HG03108 (cell line): ENCODE data around the gene TBC1D5.

Source experiments
- ATAC-seq: cut with Tn5 transposase; IDR thresholded peaks from one replicate; pipeline ENCODE4 v1.9.1; 2021; ENCODE audit warnings: moderate library complexity; ENCODE audit not compliant: unreplicated experiment

TBC1D5 gene

GRCh38 chr3:17195192-17195611 lies 547.2 kb downstream of the TBC1D5 start:
- ATAC-seq, result peak; percentile 87

- no peak for ATAC-seq
These were observed 548.3 kb downstream of the TBC1D5 start for GRCh38 chr3:17194116-17194515.

- no peak for ATAC-seq
These were observed 549.4 kb downstream of the TBC1D5 start for GRCh38 chr3:17192995-17193394.

DNA sequence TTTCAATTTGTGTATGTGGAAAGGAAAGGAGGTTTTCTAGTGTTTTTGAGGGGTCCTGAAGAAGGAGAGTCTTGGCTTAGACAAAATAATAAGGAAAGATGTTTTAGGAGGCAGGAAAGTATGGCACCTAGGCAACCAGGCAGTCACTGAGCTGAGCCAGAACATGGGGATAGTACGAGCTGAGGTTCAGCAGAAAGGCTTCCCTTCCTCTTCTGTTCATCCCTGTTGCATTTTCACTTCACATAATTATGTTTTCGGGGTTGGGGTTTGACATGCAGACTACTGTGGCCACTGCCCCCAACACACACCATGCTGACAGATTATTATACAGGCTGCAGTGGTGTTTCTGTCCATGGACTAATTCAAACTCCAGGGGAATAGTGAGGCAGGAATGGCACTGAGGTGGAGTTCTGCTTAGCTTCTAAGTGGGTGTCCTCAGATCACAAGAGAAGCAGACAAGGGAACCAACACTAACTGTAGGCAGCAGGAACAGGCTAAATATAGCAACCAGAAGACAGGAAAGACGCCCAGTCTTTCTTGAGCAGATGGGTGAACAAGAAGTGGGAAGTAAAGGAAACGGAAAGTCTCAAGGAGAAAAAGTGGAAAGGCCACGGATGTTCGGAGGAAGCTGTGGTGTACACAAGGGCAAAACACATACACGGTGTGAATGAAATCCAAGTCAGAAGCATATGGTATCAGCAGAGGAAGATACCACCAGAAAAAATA lies 551.9 kb downstream of the TBC1D5 start:
- no peak for ATAC-seq

- no peak for ATAC-seq
These were observed 554.1 kb downstream of the TBC1D5 start for GRCh38 chr3:17188378-17188777.

GRCh38 chr3:17187589-17188184 lies 554.7 kb downstream of the TBC1D5 start:
- no peak for ATAC-seq

DNA sequence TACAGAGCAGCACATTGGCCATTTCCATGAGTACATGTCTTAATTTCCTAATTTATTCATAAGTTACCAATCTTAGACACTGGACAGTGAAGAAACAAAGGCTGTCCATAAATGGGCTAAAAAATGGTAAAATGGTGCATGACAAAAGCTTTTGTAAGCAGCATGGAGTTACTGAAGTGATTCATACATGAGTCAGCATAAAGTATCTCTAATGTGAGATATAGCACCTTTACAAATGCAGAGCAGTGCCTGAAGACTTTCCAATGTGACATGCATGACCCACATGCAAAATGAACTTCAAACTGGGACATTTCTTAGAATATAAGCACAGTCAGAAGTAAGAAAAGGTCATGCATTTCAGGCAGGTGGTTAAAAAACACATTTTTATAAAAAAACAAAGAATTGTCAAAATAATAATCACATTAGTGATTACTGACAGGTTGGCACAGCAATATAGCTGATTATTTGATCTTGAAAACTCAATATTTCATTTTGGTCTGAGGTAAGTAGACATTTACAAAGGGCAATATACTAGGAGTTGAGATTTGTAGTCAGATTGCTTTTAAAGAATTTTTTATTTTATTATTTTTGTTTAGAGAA lies 558.4 kb downstream of the TBC1D5 start:
- no peak for ATAC-seq

- peak; percentile 64 for ATAC-seq
These were observed 560.3 kb downstream of the TBC1D5 start for GRCh38 chr3:17182166-17182565.

DNA sequence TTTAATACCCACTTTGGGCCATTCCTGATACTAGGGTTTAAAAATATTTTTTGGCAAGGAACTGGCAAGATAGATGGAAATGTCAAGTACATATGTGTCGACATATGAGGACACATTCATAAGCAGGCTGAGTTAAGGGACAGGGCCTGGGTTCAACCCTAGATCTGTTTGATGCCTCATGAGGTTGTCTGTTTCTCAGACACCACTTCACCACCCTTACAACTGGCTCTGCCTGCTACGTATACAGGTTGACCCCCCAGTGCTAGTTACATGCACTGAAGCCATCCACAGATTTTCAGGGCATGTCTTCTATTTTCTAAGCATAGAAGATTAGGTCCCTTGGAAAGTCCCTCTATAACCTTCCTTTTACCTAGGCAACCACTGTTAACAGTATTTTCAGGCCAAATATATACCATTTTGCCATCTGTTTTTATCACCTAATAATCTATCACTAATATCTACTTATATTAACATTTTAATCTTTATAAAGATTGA lies 561.0 kb downstream of the TBC1D5 start:
- no peak for ATAC-seq

- ATAC-seq, result peak; percentile 63
These were observed 562.8 kb downstream of the TBC1D5 start for GRCh38 chr3:17179381-17180205.

DNA sequence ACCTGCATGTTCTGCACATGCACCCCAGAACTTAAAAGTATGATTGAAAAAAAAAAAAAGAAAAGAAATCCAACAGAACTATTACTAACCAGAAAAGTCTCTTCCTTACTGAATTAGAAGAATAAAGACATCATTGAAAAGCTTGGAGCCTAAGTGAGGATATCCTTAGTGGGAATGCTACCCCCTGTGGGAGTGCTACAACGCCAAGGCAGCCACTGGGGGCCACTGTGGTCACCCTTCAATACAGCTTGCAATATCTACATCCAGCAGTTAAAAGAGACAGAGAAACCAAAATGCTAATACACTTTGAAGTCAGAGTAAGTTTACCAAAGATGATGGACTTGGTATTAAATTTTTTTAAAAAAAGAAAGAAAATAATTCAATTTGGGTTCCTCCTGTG lies 565.7 kb downstream of the TBC1D5 start:
- no peak for ATAC-seq

DNA sequence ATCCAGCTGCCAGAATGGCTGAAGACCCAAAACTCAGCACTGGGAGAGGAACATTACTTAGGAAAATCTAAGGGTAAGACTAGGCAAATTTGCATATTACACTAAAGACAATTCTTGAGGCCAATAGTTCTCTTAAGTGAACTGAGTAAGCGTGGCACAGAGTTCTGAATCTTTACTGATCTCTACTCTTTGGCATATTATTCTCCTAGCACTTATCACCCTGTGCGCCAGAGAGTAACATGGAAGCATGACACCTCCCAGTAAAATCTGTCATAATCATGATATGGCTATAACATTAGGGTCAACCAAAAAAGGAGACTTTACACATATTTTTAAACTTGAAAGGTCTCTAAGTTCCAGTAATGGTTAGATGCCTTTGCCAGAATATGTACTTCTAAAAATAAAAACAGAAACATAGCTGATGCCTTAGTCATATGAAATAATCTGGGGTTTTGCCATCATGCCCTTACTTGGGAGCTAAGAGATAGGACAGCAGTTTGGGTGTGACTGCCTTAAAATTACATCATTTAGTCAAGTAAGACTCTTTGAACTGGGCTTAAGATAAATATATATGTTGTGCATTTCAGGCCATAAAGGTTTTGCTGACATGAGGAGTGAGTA lies 567.1 kb downstream of the TBC1D5 start:
- no peak for ATAC-seq

- no peak for ATAC-seq
These were observed 576.1 kb downstream of the TBC1D5 start for GRCh38 chr3:17166369-17166768.

- ATAC-seq, result no peak
These were observed 580.3 kb downstream of the TBC1D5 start for GRCh38 chr3:17162116-17162515.

DNA sequence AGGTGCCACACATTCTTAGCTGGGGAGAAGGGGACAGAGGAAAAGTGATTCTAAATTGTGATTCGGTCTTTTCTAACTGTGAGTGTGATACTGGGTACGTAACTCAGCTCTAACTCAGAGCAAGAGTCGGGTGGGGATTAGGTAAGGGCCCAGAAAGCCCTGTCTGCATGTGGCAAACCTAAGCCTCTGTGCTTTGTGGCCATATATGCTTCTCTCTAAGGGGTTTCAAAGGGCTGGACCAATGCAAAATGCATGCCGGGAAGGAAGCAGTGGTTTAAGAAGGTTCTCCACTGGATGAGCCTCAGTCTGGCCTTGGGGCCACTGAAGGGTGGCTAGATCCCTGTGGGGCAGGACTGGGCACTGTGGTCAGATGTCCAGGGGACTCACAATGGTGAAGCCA lies 581.8 kb downstream of the TBC1D5 start:
- no peak for ATAC-seq

DNA sequence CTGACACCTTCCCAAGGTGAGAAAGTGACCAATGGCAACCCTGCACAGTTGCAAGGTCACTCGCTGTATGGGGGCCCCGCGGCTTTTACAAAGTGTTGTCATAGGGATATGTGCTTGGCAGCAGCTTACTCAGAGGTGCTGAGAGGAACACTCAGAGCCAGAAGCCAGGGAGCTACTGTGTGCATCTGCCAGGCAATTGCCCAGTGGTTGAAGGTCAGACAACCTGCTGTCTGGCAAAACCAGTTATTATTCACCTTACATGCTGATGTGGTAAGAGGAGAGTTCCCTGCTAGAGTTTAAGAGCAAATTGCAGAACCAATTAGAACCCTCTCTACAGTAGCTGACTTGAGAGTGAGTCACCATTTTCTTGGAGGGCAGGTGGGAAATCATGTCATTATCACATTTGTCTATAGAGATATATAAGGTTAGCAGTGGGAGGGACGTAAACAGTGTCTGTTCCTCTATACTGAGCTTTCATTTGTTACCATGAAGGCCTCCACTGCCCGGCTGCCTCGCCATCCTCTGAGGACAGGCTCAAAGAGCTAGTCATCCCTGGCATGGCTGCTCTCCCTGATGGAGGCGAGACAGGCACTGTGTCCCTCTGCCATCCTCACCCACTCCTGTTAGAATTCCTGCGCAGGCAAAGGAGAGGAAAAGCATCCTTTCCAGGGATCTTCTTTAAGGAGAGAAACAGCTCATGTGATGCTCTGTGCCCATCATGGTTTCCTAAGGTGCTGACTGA lies 583.3 kb downstream of the TBC1D5 start:
- no peak for ATAC-seq

DNA sequence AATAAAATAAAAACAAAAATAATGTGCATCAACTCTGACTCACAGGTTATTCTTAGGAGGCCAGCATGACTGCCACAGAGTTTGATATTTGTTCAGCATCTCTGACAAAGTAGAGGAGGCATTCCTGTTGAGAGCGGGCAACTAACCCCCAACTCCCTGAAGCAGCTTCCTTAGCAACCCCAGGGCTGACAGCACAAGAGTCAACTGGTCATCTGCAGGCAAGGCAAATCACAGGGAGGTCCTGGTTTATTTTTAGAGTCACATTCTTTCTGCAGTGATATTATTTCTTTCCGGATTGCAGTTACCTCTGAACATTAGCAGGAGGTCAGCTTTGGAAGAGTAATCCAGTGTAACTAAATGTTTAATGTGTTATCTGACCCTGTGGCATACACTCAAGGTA lies 584.7 kb downstream of the TBC1D5 start:
- ATAC-seq, result no peak

GRCh38 chr3:17156864-17157263 lies 585.6 kb downstream of the TBC1D5 start:
- no peak for ATAC-seq

DNA sequence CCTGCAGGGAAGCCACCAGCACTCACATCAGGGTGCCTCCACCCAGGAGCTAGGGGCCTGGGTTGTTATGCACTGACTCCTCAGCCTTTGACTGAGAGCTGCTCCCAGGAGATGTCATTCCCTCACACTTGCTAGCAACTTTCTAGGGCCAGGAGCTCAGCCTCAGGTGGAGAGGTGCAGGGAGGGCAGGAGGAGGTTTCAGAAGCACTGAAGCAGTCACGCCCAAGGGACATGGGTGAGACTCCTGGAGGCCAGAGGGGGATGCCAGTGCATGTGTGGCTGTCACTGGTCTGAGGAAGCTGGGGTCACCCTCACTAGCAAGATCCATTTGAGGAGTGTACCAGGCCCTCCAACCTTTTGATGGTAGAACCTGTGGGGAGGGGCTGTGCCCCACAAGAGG lies 586.5 kb downstream of the TBC1D5 start:
- no peak for ATAC-seq

- no peak for ATAC-seq
These were observed 587.5 kb downstream of the TBC1D5 start for GRCh38 chr3:17154941-17155340.
